CD14-positive monocyte (primary cell): ENCODE data around the gene ITK. TPM values are rescaled to one million over a fixed set of nuclear protein-coding genes. Genes with fewer than 3 reads are reported as not detected.

ENCODE experiments used
- DNase-seq, 3 donors: peaks; one replicate each; pipeline ENCODE4 v3.0.0-alpha.2; 2011 to 2022
- H2AFZ ChIP-seq: 2 replicates; pipeline ENCODE4 v1.6.0; 2012; ENCODE audit warnings: mild to moderate bottlenecking, low read depth, low read length, inconsistent platforms; ENCODE audit not compliant: insufficient read depth, poor library complexity, severe bottlenecking
- H3K27ac ChIP-seq, 2 donors: 1 replicate in 1 of 2; 2 replicates in 1 of 2; pipeline ENCODE4 v1.5.1; 2012 to 2013; ENCODE audit warnings: low read length in 2 of 2, control low read depth in 1 of 2, inconsistent platforms in 1 of 2, low read depth in 1 of 2, mild to moderate bottlenecking in 1 of 2
- H3K27me3 ChIP-seq, 2 donors: one replicate each; pipeline versions ENCODE4 v1.6.0 to v1.6.1; 2011 to 2013; ENCODE audit warnings: low read length in 2 of 2; ENCODE audit not compliant: control insufficient read depth in 2 of 2, insufficient read depth in 2 of 2
- H3K36me3 ChIP-seq, 2 donors: replicated peaks in 1 of 2; 1 replicate in 1 of 2; 2 replicates in 1 of 2; pipeline versions ENCODE4 v1.5.1 to v1.6.1; 2012 to 2013; ENCODE audit warnings: low read length in 2 of 2, control low read depth in 1 of 2, inconsistent platforms in 1 of 2, mild to moderate bottlenecking in 1 of 2; ENCODE audit not compliant: insufficient read depth in 2 of 2, control insufficient read depth in 1 of 2
- H3K4me1 ChIP-seq, 2 donors: 1 replicate in 1 of 2; 2 replicates in 1 of 2; pipeline versions ENCODE4 v1.5.1 to v1.6.1; 2012 to 2013; ENCODE audit warnings: low read length in 2 of 2, control low read depth in 1 of 2, inconsistent platforms in 1 of 2, mild to moderate bottlenecking in 1 of 2, moderate library complexity in 1 of 2; ENCODE audit not compliant: insufficient read depth in 2 of 2, control insufficient read depth in 1 of 2
- H3K4me2 ChIP-seq: replicated peaks from 2 replicates; pipeline ENCODE3; 2012; ENCODE audit warnings: low read length, moderate library complexity, mild to moderate bottlenecking; ENCODE audit not compliant: poor library complexity, severe bottlenecking; ENCODE audit errors: extremely low read depth
- H3K4me3 ChIP-seq, 3 experiments: fragments of 200-600 bp in 1 of 3; sonication (generic) in 1 of 3; replicated peaks in 1 of 3; 1 replicate in 2 of 3; 2 replicates in 1 of 3; pipeline ENCODE4 v1.5.1; 2011 to 2013; ENCODE audit warnings: low read length in 3 of 3, mild to moderate bottlenecking in 3 of 3, control low read depth in 2 of 3, low read depth in 2 of 3, inconsistent platforms in 1 of 3, moderate library complexity in 1 of 3
- H3K79me2 ChIP-seq: 2 replicates; pipeline ENCODE4 v1.6.0; 2012; ENCODE audit warnings: mild to moderate bottlenecking, control low read depth, inconsistent platforms, low read length, moderate library complexity; ENCODE audit not compliant: insufficient read depth
- H3K9ac ChIP-seq: 2 replicates; pipeline ENCODE4 v1.6.0; 2017; ENCODE audit warnings: low read length, mild to moderate bottlenecking; ENCODE audit not compliant: insufficient read depth, poor library complexity, severe bottlenecking
- H3K9me3 ChIP-seq, 2 donors: replicated peaks in 1 of 2; 1 replicate in 1 of 2; 2 replicates in 1 of 2; pipeline versions ENCODE4 v1.5.1 to v1.6.1; 2012 to 2013; ENCODE audit warnings: low read length in 2 of 2, control low read depth in 1 of 2; ENCODE audit not compliant: control insufficient read depth in 1 of 2, insufficient read depth in 1 of 2
- H4K20me1 ChIP-seq: 2 replicates; pipeline ENCODE4 v1.6.0; 2012; ENCODE audit warnings: mild to moderate bottlenecking, low read length, control low read depth, moderate library complexity; ENCODE audit not compliant: insufficient read depth
- H3K27ac Mint-ChIP-seq, 7 donors: one replicate each; pipeline ENCODE4 v1.8.0; 2020; ENCODE audit warnings: mild to moderate bottlenecking in 7 of 7, mixed read lengths in 7 of 7, moderate library complexity in 6 of 7, inconsistent platforms in 2 of 7
- H3K27me3 Mint-ChIP-seq, 3 donors: one replicate each; pipeline ENCODE4 v1.8.0; 2021 to 2022; ENCODE audit warnings: low read depth in 3 of 3, mild to moderate bottlenecking in 3 of 3, mixed read lengths in 3 of 3, moderate library complexity in 3 of 3, inconsistent platforms in 1 of 3
- H3K36me3 Mint-ChIP-seq, 2 donors: one replicate each; pipeline ENCODE4 v1.8.0; 2020; ENCODE audit warnings: mixed read lengths in 2 of 2, inconsistent platforms in 1 of 2, mild to moderate bottlenecking in 1 of 2
- H3K4me1 Mint-ChIP-seq: one replicate; pipeline ENCODE4 v1.8.0; 2020; ENCODE audit warnings: mild to moderate bottlenecking, mixed read lengths
- H3K4me3 Mint-ChIP-seq, 2 donors: one replicate each; pipeline ENCODE4 v1.8.0; 2020; ENCODE audit warnings: mild to moderate bottlenecking in 2 of 2, mixed read lengths in 2 of 2, moderate library complexity in 1 of 2
- H3K9me3 Mint-ChIP-seq, 7 donors: one replicate each; pipeline ENCODE4 v1.8.0; 2020 to 2022; ENCODE audit warnings: mixed read lengths in 7 of 7, mild to moderate bottlenecking in 6 of 7, moderate library complexity in 6 of 7, inconsistent platforms in 2 of 7
- CTCF ChIP-seq: fragments of 200-600 bp; IDR thresholded peaks from one replicate; pipeline ENCODE4 v1.8.0; 2022; ENCODE audit warnings: antibody characterized with exemption, mild to moderate bottlenecking
- WGBS: methylation state at CpG from one replicate; pipeline ENCODE4 v1.1.5; 2013; ENCODE audit warnings: missing lambda C conversion rate; ENCODE audit not compliant: insufficient coverage; 5-methylcytosine and 5-hydroxymethylcytosine counted together
- intact Hi-C, 2 donors: fragments of 100-400 bp; cut with micrococcal nuclease; formaldehyde crosslinking; loops; one replicate each; pipeline versions ENCODE4 v1.15.0 to v1.15.1; 2023
- polyA plus RNA-seq, 3 donors: library from polyadenylated mRNA; depleted of rRNA in 1 of 3; unstranded in 2 of 3; stranded (reverse) in 1 of 3; fragments of 300-500 nt in 2 of 3; fragments of >200 nt in 1 of 3; fragmentation: Illumina TruSeq in 2 of 3; gene quantifications; 1 replicate in 2 of 3; 2 replicates in 1 of 3; pipeline ENCODE4 v1.2.3, GENCODE V29; 2012 to 2021

Gene ITK
- polyA plus RNA-seq, 3 donors = 0.03 to 0.60 (median 0.39) TPM

- intact Hi-C loops = no loop called here
- H3K4me1 ChIP-seq = peaks cover 76 to 92% of the 10 kb centered on the region in 2 donors
- peak overlapping the region; percentile 20 to 39 for H3K4me3 Mint-ChIP-seq
- no peak for TF ChIP-seq CTCF
- no peak overlapping the region for H2AFZ ChIP-seq
- peaks cover 0 to 3% (median 0%) of the 10 kb centered on the region in 7 donors for H3K9me3 Mint-ChIP-seq
- H3K27ac Mint-ChIP-seq = peak overlapping the region; percentile 81 to 91 (median 87)
- DNase-seq = peak; percentile 58 to 70 (median 63)
- no peaks in the 10 kb centered on the region for H3K9me3 ChIP-seq
- no peaks in the 10 kb centered on the region for H3K36me3 ChIP-seq
- no peaks in the 10 kb centered on the region for H4K20me1 ChIP-seq
- peak overlapping the region in 1 of 3 experiments; percentile 18 for H3K4me3 ChIP-seq
- peaks cover 50% of the 10 kb centered on the region for H3K79me2 ChIP-seq
- no peaks in the 10 kb centered on the region for H3K27me3 ChIP-seq
- H3K27me3 Mint-ChIP-seq = peaks cover 1 to 15% (median 5%) of the 10 kb centered on the region in 3 donors
- H3K36me3 Mint-ChIP-seq = peaks cover 12 to 19% of the 10 kb centered on the region in 2 donors
- peak overlapping the region; percentile 52 for H3K4me2 ChIP-seq
- WGBS = 33% methylated on average over 4 of the region's 4 CpGs
- H3K27ac ChIP-seq = peak overlapping the region; percentile 61 to 90
- H3K4me1 Mint-ChIP-seq = peaks cover 74% of the 10 kb centered on the region
- no peak overlapping the region for H3K9ac ChIP-seq
Measured at GRCh38 chr5:157269761-157270272, 89.2 kb downstream of the ITK start.

- peaks cover 72% of the 10 kb centered on the region for H3K4me1 Mint-ChIP-seq
Measured at GRCh38 chr5:157270771-157271170, 90.1 kb downstream of the ITK start.

More at GRCh38 chr5:157270771-157271170, 90.1 kb downstream of the ITK start:
- Histone ChIP-seq H3K27ac (peak overlapping the region in 1 of 2 donors; percentile 90), H3K27me3 (no peaks in the 10 kb centered on the region), H3K79me2 (peaks cover 59% of the 10 kb centered on the region), H3K36me3 (no peaks in the 10 kb centered on the region), H3K4me2 (no peak overlapping the region), H2AFZ (no peak overlapping the region), H4K20me1 (no peaks in the 10 kb centered on the region), H3K4me1 (peaks cover 70 to 92% of the 10 kb centered on the region in 2 donors), H3K4me3 (peak overlapping the region in 1 of 3 experiments; percentile 7), H3K9ac (no peak overlapping the region), H3K9me3 (no peaks in the 10 kb centered on the region)
- H3K9me3 Mint-ChIP-seq = peaks cover 0 to 3% (median 0%) of the 10 kb centered on the region in 7 donors
- H3K27ac Mint-ChIP-seq = peak overlapping the region in 4 of 7 donors; percentile 11 to 97 (median 88)
- WGBS = 67% methylated on average over 2 of the region's 3 CpGs
- DNase-seq = no peak
- no peak overlapping the region for H3K4me3 Mint-ChIP-seq
- TF ChIP-seq CTCF = no peak
- intact Hi-C loops = no loop called here
- H3K27me3 Mint-ChIP-seq = peaks cover 0 to 12% (median 0%) of the 10 kb centered on the region in 3 donors
- peaks cover 12 to 19% of the 10 kb centered on the region in 2 donors for H3K36me3 Mint-ChIP-seq
